Esophagus squamous epithelium (tissue), 4 donors: Measurements from ENCODE around the gene HHIPL1.

ENCODE experiments used
- CTCF ChIP-seq, 6 experiments: fragments of 450-650 bp in 4 of 6; fragments of 200-600 bp in 2 of 6; sonication (generic) in 2 of 6; IDR thresholded peaks; one replicate each; pipeline ENCODE4 v1.5.1; 2016 to 2019; ENCODE audit warnings: antibody characterized with exemption in 6 of 6, mild to moderate bottlenecking in 4 of 6, moderate library complexity in 4 of 6
- POLR2A ChIP-seq, 4 donors: fragments of 450-650 bp; IDR thresholded peaks; one replicate each; pipeline ENCODE4 v1.6.1; 2017; ENCODE audit warnings: antibody characterized with exemption in 4 of 4, mild to moderate bottlenecking in 4 of 4, moderate library complexity in 3 of 4

- TF ChIP-seq CTCF (IDR thresholded peaks at IDR 0.05), result no peak
- no peak for TF ChIP-seq POLR2A (IDR thresholded peaks at IDR 0.05)
Measured at GRCh38 chr14:99698236-99698635, 53.3 kb downstream of the HHIPL1 start.
